ENCODE results near the gene ATP13A1. TPM values are rescaled to one million over a fixed set of nuclear protein-coding genes. Genes with fewer than 3 reads are reported as not detected.

ATP13A1 gene
- total RNA-seq, 1 donor from 2014 or later: 104 TPM

GRCh38 chr19:19659646-19660245, 3.7 kb downstream of the ATP13A1 start:
- DNase-seq (ENCODE audit: low spot score): no peak
- no peak overlapping the region for H3K27ac Mint-ChIP-seq
- no peaks in the 10 kb centered on the region for H3K9me3 Mint-ChIP-seq
- intact Hi-C loops (cut with micrococcal nuclease): loop anchor here (10.0 kb wide), 1 partner anchor 505 kb away; the partner anchor contains the start of gene ZNF486
- H3K4me3 Mint-ChIP-seq: no peak overlapping the region
- peaks cover 49% of the 10 kb centered on the region for H3K36me3 Mint-ChIP-seq (ENCODE audit: low read depth)
- H3K27me3 Mint-ChIP-seq (ENCODE audit: insufficient read depth): no peaks in the 10 kb centered on the region
- H3K4me1 Mint-ChIP-seq (ENCODE audit: low read depth): peaks cover 21% of the 10 kb centered on the region

- Mint-ChIP-seq H3K4me3 (no peak overlapping the region), H3K27me3 (ENCODE audit: insufficient read depth) (no peaks in the 10 kb centered on the region), H3K27ac (no peak overlapping the region), H3K4me1 (ENCODE audit: low read depth) (peaks cover 15% of the 10 kb centered on the region), H3K9me3 (no peaks in the 10 kb centered on the region), H3K36me3 (ENCODE audit: low read depth) (peaks cover 58% of the 10 kb centered on the region)
- intact Hi-C loops (cut with micrococcal nuclease): no loop called here
- no peak for DNase-seq (ENCODE audit: low spot score)
Measured at GRCh38 chr19:19657397-19657783, 6.1 kb downstream of the ATP13A1 start.

GRCh38 chr19:19656451-19657396, 6.8 kb downstream of the ATP13A1 start:
- H3K4me3 Mint-ChIP-seq: no peak overlapping the region
- DNase-seq (ENCODE audit: low spot score): no peak
- H3K27me3 Mint-ChIP-seq (ENCODE audit: insufficient read depth): no peaks in the 10 kb centered on the region
- H3K36me3 Mint-ChIP-seq (ENCODE audit: low read depth): peaks cover 56% of the 10 kb centered on the region
- intact Hi-C loops (cut with micrococcal nuclease): no loop called here
- H3K9me3 Mint-ChIP-seq: no peaks in the 10 kb centered on the region
- H3K27ac Mint-ChIP-seq: no peak overlapping the region
- H3K4me1 Mint-ChIP-seq (ENCODE audit: low read depth): peaks cover 8% of the 10 kb centered on the region

DNA sequence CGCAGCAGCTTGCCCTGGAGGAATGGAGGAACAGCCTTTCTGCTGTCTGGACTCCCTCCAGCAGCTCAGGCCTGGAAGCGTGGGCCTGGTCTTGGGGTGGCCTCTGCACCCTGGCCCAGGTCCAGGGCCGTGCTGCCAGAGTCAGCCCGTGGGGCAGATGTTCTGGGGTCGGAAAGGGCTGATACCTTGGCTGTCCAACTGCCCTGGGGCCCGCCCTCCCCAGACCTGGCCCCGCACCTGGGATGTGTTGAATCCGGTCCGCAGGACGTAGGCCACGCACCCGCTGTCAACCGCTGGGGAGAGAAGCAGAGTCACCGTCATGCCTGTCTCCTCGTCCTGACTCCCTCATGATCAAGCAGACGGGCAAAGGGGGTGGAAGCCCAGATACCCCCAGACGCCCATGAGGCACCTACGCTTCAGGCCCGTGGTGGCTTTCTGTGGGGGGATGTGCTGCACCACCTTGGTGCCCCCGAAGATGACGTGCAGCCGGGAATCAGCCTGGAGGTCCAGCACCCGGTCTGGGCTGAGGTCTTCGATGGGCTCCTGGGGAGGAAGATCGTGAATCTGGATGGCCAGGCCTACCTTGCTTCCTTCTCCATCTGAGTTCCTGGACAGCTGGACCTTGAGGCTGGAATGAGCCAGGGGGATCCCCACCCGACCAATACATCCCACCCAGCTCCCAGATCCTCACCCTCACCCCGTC, 7.7 kb downstream of the ATP13A1 start:
- Mint-ChIP-seq H3K27ac (no peak overlapping the region), H3K4me1 (ENCODE audit: low read depth) (no peaks in the 10 kb centered on the region), H3K4me3 (no peak overlapping the region), H3K9me3 (no peaks in the 10 kb centered on the region), H3K27me3 (ENCODE audit: insufficient read depth) (no peaks in the 10 kb centered on the region), H3K36me3 (ENCODE audit: low read depth) (peaks cover 53% of the 10 kb centered on the region)
- DNase-seq (ENCODE audit: low spot score): no peak
- intact Hi-C loops (cut with micrococcal nuclease): no loop called here

DNA sequence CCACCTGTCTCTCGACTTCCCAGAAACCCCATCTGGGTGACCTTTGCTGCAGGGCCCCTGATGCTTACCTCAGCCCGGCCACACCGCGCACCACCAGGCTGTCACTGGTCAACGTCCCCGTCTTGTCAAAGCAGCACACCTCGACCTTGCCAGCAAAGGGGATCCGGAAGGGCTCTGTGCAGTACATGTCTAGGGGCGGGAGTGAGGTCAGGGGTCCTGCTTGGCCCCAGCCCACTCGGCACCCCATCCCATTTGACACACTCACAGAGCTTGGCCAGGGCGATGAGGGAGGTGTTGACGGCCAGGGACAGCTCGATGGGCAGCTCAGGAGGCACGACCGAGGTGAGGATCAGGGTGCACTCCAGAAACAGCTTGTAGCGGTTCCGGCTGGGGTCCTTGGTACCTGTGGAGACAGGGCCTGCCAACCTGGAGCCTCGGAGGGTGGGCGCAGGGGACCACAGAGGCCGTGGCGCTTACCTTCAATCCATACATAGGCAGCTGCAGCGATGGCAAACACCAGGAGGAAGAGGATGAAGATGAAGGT, 8.4 kb downstream of the ATP13A1 start:
- no peak for DNase-seq (ENCODE audit: low spot score)
- H3K27ac Mint-ChIP-seq: no peak overlapping the region
- H3K27me3 Mint-ChIP-seq (ENCODE audit: insufficient read depth): no peaks in the 10 kb centered on the region
- intact Hi-C loops (cut with micrococcal nuclease): no loop called here
- H3K9me3 Mint-ChIP-seq: no peaks in the 10 kb centered on the region
- H3K4me3 Mint-ChIP-seq: no peak overlapping the region
- H3K4me1 Mint-ChIP-seq (ENCODE audit: low read depth): no peaks in the 10 kb centered on the region
- peaks cover 55% of the 10 kb centered on the region for H3K36me3 Mint-ChIP-seq (ENCODE audit: low read depth)

DNA sequence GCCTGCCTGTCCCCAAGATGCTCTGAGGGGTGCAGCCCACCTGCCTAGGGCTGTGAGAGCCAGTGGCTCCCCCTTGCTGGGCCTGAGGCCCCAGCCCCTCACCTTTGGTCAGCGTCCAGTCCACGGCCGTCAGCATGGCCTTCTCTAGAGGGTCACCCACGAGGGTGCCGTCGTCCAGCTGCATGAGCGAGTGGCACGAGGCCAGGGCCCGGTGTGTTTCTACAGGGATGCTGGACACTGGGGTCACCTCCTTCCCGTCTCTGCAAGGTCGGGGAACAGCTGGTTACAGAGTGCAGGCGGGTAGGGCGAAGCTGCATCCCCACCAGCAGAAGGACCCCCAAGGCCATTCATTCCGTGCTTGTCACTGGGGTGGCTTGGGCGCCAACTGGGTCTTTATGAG, 9.0 kb downstream of the ATP13A1 start:
- no peaks in the 10 kb centered on the region for H3K27me3 Mint-ChIP-seq (ENCODE audit: insufficient read depth)
- H3K4me3 Mint-ChIP-seq: no peak overlapping the region
- no peaks in the 10 kb centered on the region for H3K9me3 Mint-ChIP-seq
- DNase-seq (ENCODE audit: low spot score): no peak
- no peak overlapping the region for H3K27ac Mint-ChIP-seq
- intact Hi-C loops (cut with micrococcal nuclease): no loop called here
- no peaks in the 10 kb centered on the region for H3K4me1 Mint-ChIP-seq (ENCODE audit: low read depth)
- H3K36me3 Mint-ChIP-seq (ENCODE audit: low read depth): peaks cover 53% of the 10 kb centered on the region

DNA sequence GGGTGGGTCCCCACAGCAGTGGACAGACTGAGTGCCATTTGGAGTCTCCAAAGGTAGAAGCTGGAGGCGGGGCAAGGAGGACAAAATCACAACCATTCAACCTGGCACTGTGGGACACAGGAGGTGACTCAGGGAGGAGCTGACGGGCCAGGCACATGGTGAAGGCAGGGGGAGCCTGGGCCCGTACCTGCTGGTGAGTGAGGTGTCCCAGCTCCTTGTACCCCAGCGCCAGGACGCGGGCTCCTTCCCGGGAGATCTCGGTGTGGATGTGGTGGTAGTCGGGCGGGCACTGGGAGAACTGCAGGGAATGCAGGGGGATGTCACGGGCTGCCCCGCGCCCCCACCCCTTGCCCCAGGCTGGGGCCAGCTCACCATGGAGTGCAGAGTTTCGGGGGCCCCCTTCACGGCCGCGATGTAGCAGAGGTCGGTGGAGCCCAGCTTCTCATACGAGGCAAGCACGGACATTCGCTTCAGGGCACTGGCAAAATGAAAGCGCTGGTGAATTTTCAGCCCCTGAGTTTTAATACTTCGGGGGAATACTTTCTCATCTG, 9.8 kb downstream of the ATP13A1 start:
- Mint-ChIP-seq H3K27ac (no peak overlapping the region), H3K4me1 (ENCODE audit: low read depth) (no peaks in the 10 kb centered on the region), H3K36me3 (ENCODE audit: low read depth) (peaks cover 53% of the 10 kb centered on the region), H3K9me3 (no peaks in the 10 kb centered on the region), H3K27me3 (ENCODE audit: insufficient read depth) (no peaks in the 10 kb centered on the region), H3K4me3 (no peak overlapping the region)
- no peak for DNase-seq (ENCODE audit: low spot score)
- intact Hi-C loops (cut with micrococcal nuclease): no loop called here

GRCh38 chr19:19652482-19653295, 10.8 kb downstream of the ATP13A1 start:
- Mint-ChIP-seq H3K27me3 (ENCODE audit: insufficient read depth) (no peaks in the 10 kb centered on the region), H3K9me3 (no peaks in the 10 kb centered on the region), H3K36me3 (ENCODE audit: low read depth) (peaks cover 48% of the 10 kb centered on the region), H3K4me1 (ENCODE audit: low read depth) (no peaks in the 10 kb centered on the region), H3K27ac (no peak overlapping the region), H3K4me3 (no peak overlapping the region)
- DNase-seq (ENCODE audit: low spot score): no peak
- intact Hi-C loops (cut with micrococcal nuclease): no loop called here

GRCh38 chr19:19651076-19651475, 12.4 kb downstream of the ATP13A1 start:
- Mint-ChIP-seq H3K9me3 (no peaks in the 10 kb centered on the region), H3K4me3 (no peak overlapping the region), H3K36me3 (ENCODE audit: low read depth) (peaks cover 45% of the 10 kb centered on the region), H3K27me3 (ENCODE audit: insufficient read depth) (no peaks in the 10 kb centered on the region), H3K27ac (no peak overlapping the region), H3K4me1 (ENCODE audit: low read depth) (no peaks in the 10 kb centered on the region)
- intact Hi-C loops (cut with micrococcal nuclease): no loop called here
- DNase-seq (ENCODE audit: low spot score): no peak

DNA sequence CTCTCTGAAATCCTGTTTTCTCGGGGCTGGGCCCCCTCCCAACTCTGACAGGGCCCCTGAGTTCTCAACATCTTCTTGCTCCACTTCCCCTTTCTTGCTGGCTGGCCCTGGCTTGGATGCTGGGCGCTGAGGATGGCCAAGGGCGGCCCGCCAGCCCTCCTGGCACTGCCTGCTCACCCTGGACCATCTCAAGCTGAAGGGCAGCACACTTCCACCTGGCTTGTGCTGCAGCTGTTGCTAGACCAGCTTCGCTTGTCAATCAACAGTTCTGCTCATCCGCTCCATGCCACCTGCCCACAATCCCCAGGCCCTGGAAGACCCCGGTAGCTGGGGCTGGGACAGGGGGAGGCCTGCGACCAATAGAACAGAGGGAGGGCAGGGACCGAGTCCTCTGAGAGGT, 13.1 kb downstream of the ATP13A1 start:
- no peak overlapping the region for H3K27ac Mint-ChIP-seq
- H3K36me3 Mint-ChIP-seq (ENCODE audit: low read depth): peaks cover 43% of the 10 kb centered on the region
- H3K4me1 Mint-ChIP-seq (ENCODE audit: low read depth): no peaks in the 10 kb centered on the region
- no peaks in the 10 kb centered on the region for H3K27me3 Mint-ChIP-seq (ENCODE audit: insufficient read depth)
- H3K9me3 Mint-ChIP-seq: no peaks in the 10 kb centered on the region
- no peak for DNase-seq (ENCODE audit: low spot score)
- no peak overlapping the region for H3K4me3 Mint-ChIP-seq
- intact Hi-C loops (cut with micrococcal nuclease): no loop called here

DNA sequence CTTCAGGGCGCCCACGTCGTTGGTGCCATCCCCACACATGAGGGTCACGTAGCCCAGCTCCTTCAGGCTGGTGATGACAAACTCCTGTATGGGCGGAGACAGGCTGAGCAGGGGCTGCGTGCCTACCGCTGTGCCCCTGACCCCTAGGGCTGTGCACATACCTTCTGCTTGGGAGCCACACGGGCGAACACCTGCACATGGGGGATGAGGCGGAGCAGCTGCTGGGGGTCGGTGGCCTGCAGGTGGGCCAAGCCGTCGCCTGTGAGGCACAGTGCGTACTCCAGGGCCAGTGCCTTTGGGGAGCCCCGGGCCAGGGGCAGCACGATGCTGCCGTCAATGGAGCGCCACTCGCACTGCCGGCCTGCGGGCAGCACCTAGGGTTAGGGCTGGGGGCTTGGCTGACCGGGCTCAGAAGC, 13.9 kb downstream of the ATP13A1 start:
- no peaks in the 10 kb centered on the region for H3K4me1 Mint-ChIP-seq (ENCODE audit: low read depth)
- H3K36me3 Mint-ChIP-seq (ENCODE audit: low read depth): peaks cover 41% of the 10 kb centered on the region
- intact Hi-C loops (cut with micrococcal nuclease): no loop called here
- no peak overlapping the region for H3K4me3 Mint-ChIP-seq
- no peak overlapping the region for H3K27ac Mint-ChIP-seq
- no peaks in the 10 kb centered on the region for H3K9me3 Mint-ChIP-seq
- H3K27me3 Mint-ChIP-seq (ENCODE audit: insufficient read depth): no peaks in the 10 kb centered on the region
- DNase-seq (ENCODE audit: low spot score): no peak

GRCh38 chr19:19649155-19649554, 14.3 kb downstream of the ATP13A1 start:
- Mint-ChIP-seq H3K9me3 (no peaks in the 10 kb centered on the region), H3K27ac (peak overlapping the region; percentile 52), H3K4me3 (no peak overlapping the region), H3K27me3 (ENCODE audit: insufficient read depth) (no peaks in the 10 kb centered on the region), H3K36me3 (ENCODE audit: low read depth) (peaks cover 41% of the 10 kb centered on the region), H3K4me1 (ENCODE audit: low read depth) (no peaks in the 10 kb centered on the region)
- DNase-seq (ENCODE audit: low spot score): no peak
- intact Hi-C loops (cut with micrococcal nuclease): no loop called here

All from activated T-helper 1 cell treated with anti-CD3 and anti-CD28 coated beads, Interleukin-12 subunit alpha, Interleukin-12 subunit beta, Interleukin-2, Interleukin-4 antibody, amounts not matched to agents 30 ng/mL and 10 ng/mL and 1 ng/mL, durations not matched to agents 14 hours and 24 hours and 36 hours (primary cell).